ELF-1 (cell line): Measurements from ENCODE around the gene CCDC33.

Source experiments
- DNase-seq: peaks from one replicate; pipeline ENCODE4 v3.0.0-alpha.2; 2016; ENCODE audit warnings: low read depth, low spot score

CCDC33 gene

DNA sequence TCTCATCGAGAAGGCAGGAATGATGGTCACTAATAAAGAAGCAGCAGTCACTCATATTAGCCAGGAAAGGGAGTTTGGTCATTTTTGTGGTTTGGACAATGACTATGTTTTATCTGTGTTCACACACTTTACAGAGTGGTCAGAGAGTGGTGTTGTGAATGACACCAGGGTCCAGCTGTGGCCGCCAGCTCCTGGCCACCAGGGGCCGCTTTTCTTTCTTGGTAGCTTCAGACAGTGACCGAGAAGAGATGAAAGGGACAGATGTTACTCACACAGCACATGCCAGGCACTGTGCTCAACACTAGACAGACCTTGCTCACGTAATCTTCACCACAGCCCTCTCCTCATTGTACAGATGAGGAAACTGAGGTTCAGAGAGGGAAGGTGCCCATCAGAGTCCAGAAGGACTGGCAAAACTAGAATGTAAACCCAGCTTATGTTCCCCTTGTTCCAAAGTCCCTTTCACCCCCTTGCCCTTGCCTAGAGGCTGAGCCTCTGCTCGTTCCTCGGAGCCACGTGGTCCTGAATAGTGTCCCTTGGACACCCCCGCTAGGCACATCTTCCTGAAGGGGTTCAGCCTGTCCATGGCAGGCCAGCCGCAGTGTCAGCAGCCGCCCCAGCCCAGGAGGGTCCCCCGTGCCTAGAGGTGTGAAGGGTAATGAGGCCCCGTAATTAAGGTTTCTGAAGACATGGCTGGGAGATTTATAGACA is 75.8 kb downstream of the CCDC33 start:
- DNase-seq = peak; percentile 76

DNA sequence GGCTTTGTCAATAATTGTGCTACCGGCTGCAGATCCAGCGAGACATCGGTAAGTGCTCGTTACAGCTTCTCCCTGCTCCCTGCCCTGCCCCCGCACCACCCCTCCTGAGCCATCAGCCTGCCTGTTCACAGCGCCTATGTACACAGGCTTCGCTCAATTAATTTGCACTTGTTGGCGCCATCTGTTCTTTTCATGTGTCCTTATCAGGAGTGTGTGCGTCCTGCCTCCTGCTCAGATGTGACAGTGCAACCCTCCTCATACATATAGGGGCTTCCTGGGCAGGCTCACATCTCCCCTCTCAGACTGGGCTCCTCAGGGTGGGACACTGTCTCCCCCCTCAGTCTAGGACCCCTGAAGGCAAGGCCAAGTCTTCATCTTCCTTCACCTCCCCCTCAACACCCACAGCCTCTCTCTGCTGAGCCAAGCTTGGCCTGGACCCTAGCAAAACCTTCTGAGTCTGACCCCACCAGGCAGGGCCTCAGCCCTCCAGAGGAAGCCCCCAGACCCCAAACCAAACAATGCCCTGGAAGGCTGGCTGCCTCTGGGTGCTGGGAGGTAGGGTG is 76.4 kb downstream of the CCDC33 start:
- no peak for DNase-seq

DNA sequence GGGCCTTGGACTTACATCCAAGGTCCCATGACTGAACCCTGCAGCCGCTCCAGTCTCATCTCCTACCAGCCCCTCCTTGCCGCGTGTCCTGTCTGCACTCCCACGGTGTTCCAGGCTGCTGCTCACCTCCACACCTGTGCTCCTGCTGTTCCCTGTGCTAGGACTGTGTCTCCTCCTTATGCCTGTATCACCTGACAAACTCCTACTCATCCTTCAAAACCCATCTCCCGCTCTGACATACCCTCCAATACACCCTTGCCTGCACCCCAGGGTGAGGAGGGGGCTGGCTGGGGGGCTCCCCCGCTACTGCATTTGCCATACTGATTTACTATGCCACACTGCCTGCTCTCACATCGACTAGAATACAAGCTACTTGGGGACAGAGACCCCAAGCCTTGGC is 77.8 kb downstream of the CCDC33 start:
- no peak for DNase-seq

DNA sequence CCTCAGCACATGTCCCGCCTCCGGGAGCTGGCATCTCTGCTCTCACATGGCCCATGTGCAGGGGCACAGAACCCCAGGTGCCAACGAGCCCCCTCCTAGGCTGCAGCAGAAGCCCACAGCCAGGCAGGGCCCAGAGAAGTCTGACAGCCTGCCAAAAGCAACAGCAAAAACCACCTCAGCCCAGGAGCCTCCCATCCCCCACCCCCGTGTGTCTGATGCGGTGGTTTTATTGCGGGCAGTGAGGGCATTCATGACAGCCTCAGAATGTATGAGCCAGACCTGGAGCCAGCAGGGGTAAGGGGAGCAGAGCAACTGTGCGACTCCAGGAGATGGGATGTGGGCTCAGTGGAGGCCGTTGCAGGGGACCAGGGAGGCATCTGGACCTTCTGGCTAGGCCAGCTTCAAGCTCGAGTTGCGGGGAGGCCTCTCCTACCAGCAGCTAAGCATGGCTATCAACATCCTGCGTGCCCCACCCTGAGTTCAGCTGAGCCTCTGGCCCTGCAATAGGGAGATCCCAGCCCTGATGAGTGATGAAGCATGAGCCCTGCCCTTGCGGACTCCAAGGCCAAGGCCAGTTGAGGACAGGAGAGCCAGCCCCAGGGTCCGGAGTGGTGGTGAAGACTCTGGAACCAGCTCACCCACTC is 78.8 kb downstream of the CCDC33 start:
- DNase-seq = no peak

DNA sequence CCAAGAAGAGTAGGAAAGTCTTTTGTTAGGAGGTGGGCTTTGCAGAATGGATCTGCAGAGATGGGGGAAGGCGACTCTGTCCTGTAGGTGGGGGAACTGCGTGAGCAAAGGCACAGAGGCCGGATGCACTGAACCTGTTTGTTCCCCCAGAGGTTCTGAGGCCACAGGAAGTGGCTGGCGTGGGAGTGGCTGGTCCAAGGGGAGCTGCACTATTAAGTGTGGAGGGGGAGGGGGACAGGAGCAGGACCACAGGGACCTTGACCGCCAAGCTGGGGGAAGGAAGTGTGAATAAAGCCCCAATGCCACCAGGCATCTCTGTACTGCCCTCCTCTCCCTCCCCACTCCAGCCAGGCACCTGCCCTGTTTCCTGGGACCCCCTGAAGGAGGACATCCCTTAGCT is 79.5 kb downstream of the CCDC33 start:
- DNase-seq = no peak

DNA sequence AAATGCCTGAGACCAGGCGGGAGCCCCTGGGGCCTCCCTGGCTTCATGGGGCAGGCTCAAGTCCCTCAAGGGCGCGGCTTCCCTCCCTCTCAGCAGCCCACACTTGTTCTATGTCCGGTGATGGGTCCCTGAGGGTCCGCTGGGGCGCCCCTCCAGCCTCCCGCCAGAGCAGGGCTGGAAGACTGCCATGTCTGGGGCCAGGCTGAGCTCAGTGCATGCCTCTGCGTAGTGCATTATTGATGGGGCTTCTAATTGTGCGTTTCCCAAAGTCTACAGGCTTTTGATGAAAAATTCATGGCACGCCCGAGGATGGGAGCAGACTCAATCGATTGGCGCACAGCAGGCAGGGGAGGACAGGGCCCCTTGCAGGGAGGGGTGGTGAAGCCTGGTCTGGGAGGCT is 80.0 kb downstream of the CCDC33 start:
- no peak for DNase-seq

DNA sequence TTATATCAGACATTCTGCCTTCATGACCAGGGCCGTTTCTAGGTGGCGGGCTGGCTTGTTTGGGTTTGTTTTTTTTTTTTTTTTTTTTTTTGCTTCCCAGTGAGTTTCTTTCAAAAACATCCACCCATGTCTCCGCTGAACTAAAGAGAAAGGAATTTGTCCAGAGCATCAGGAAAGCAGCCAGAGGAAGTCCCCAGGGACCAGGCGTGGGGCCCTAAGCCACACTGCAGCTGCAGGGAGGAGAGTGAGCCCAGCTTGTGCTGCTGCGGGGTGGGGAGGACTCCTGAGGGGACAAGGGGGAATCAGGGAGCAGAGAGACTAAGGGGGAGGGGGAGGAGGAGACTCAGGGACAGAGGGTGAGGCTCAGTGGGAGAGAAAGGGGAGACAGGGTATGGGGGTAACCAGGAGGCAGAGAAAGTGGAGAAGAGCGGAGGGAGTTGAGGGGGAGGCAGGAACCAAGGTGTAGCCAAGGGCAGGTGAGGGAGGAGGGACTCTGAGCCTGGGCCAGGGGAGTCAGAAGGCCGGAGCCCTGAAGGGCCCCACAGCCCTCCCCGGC is 81.8 kb downstream of the CCDC33 start:
- no peak for DNase-seq

DNA sequence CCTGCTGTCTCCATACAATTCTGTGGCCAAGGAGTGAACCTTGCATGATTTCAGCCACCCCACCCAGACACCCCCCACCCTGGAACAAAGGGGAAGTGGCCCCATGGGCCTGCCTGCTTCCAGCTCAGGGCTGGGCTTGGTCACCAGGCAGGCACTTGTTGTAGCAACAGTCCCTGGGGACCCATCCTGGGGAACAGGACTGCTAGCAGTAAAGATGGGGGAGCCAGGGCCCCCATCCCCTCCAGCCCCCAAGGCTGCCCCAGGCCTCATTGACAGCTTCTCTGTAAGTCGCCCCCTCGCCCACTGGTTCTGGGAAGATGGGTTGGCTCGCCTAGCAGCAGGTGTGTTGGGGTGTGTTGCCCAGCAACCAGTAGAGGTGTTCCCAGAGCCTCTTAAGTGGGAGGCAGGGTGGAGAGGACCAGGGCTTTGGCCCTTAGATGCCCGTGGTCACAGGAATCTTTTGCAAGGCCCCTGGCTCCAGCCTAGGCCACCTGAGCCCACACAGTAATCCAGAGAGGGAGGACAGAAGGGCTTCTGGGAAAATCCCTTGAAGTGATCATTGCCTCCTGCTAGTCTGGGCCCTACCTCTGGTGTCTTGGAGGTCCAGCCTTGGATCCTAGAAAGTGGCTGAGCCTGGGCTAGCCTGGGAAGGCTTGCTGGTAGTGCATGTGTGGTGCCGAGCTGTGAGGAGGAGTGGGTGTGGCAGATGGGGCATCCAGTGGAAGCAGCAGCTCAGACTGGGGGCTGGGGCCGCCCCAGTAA is 82.4 kb downstream of the CCDC33 start:
- no peak for DNase-seq

DNA sequence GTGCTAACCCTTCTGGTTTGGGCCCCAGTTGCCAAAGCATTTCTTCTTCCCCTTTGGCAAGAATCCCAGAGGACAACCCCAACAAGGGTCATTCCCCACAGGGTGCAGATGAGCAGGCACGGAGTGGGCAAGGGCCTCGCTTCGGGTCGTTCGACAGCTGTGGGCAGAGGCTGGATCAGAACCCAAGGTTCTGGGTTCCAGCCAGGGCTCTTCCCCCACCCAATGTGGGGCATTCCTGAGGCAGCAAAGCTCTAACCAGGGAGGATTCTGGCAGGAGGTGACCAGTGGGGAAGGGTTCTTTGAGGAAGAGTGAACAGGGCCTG is 83.0 kb downstream of the CCDC33 start:
- DNase-seq = no peak

DNA sequence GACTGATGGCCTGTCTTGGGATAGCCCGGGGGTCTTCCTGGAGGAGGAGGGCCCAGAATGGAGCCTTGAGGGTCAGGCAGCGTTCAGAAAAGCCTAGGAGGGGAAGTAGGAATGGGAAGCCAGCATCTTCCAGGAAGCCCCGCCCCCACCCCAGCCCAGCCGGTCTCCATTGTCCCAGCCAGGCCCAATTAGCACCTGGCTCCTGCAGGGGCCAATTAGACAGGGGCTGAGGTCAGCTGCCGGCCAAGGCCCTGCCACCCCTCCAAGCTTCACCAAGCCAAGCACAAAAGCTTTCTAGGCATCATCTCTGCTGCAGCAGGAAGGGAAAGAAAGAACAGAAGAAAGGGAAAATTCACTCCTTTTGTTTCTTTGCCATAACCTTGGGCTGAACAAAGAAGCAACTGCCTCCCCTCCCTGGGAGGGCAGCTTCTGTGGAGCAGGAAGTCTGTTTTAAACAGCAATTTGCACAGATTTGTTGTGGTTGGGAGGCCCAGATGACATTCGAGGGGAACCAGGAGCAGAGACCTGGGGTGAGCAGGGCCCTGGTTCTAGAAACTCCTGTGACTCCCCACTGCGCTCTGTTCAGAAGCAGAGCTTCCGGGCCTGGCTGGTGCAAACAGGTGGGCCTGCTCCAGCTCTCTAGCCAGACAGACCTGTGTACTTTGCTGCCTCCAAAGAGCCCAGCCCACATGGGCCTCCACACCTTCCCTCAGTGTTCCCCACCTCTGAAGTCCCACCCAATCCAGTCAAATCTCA is 83.6 kb downstream of the CCDC33 start:
- peak; percentile 94 for DNase-seq

DNA sequence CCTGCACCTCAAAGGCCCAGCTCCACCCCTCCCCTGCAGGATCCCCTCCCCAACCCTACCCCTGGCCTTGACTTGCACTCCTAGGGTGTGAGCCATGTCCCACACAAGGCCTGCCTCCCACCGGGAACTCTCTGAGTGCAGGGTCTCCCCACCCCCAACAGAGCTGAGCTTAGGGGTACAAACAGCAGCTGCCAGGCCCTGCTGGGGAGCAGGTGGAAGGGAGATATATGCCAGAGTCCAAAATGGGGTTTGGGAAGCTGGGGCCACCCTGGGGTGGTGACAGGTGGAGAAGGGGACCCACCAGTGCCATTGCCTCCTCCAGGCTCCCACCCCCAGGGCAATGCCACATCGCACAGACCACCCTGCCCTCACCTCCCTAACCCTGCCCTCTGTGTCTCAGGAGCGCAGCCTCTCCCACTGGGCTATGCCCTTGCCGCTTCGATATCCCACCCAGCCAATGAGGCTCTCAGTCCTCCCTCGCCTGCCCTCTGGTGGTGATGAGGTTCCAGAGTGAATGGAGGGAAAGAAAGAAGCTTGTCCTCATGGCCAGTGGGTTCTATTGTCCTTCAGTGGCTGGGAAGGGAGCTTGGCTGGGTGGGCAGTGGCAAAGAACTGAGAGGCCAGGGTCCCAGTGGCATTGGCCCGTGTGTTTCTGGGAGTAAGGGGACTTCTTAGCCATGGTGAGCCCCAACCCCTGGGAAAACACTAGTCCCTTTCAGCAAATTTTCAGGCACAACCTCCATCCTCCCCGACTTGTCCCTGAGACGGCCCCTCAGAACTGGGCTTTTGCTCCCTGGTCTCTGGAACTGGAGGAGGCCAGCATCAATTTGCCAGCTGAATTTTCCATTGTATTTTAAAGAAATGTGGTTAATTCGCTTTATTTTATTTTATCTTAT is 84.5 kb downstream of the CCDC33 start:
- no peak for DNase-seq

DNA sequence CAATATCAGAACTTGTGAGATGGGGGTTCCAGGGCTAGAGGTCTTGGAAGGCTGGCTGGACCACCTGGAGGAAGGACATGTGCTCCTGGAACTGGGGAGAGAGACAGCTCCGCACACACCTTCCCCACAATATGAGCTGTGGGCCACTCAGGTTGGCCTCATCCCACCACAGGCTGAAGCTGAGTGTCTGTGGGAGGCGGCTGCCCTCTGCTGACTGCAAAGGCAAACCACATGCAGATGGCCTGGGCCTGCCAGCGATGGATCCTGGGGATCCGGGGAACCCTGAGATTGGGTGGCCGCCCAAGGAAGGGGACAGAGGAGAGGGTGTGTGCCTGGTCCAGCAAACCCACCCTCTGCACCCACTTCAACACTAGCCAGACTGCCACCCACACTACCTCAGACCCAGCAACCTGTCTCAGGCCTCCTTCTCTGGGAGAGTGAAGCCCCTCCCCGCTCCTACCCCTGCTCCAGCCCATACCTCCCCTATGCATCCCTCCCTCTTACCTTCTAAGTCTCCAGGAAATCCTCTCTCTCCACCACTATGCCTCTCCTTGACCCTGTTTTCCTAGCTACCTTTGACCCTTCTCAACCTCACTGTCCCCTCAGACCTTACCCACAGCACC is 86.5 kb downstream of the CCDC33 start:
- DNase-seq = peak; percentile 81

DNA sequence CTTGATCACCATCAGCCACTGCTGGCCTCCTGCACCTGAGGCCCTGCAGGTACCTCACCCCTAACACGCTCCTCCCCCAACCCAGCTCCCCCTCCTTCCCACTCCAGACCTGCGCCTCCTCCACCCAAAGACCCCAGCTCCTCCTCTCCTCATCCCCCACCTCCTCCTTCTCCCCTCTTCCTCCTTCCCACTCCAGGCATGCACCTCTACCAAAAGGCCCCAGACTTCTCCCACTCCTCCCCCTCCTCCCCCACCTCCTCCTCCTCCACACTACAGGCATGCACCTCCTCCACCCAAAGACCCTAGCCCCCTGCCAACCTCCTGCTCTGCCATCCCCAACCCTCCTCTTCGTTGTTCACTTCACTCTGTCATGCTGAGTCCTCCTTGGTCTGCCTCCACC is 88.6 kb downstream of the CCDC33 start:
- DNase-seq = no peak

DNA sequence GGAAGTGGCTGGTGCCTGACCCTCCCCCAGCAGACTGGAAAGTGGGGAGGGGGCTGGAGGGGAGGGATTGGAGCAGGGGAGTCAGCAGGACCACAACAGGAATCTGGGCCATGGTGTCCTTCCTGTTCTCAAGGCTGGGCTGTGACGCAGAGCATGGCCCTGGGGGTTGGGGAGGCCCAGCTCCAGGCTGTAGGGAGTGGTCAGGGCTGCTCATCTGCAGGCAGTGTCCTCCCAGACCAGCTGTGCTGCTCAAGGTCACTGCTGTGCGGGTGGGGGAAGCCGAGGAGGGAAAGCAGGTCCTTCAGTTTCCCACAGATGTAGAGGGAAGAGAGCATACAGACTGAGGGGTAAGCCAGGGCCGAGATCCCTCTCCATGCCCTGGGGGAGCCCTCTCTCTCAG is 90.6 kb downstream of the CCDC33 start:
- peak; percentile 70 for DNase-seq

DNA sequence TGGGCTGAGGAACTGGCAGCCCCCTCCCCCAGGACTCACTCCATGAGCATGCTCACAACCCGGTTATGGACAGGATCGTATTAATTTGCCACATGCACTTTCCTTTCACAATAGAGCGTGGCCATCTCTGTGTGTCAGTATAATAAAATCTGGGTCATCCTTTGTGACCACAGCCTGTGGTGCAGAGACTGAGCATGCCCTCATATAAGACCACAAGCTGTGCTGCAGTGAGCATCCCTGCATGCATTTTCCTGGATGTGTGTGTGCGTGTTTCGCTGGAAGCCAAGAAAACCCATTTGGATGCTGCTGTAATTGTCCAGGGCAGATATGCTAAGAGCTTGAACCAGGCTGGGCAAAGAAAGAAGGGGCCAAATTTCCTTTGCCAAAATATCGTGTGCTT is 91.6 kb downstream of the CCDC33 start:
- DNase-seq = no peak

DNA sequence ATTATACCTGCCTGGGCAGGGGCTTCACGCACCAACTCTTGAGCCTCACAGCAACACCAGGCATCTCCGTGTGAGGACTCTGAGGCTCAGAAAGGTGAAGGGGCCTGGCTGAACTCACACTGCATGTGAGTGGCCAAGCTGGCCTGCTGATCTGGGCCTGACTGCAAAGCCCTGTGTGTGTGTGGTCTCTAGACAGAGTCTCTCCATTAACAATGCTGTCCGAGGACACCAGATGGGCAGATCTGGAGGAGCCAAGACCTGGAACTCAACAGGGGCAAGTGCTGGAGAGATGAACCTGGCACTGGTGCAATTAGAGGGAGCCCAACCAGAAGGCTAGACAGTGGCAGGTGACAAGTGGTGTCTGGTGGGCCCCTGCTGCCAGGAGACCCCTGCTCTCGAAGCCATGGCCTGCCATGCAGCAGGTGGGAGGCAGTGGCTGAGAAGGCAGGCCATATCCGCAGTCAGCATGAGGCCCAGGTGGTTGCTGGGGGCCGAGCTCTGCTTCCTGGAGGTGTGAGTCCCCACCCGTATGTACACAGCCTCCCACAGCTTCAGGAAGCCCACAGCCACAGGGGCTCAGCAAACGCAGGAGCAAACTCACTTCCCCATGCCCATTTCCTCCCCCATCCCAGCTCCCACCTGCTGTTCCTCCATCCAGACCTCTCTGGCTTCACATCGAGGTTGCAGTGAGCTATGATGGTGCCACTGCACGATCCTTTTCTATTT is 92.4 kb downstream of the CCDC33 start:
- DNase-seq = no peak

DNA sequence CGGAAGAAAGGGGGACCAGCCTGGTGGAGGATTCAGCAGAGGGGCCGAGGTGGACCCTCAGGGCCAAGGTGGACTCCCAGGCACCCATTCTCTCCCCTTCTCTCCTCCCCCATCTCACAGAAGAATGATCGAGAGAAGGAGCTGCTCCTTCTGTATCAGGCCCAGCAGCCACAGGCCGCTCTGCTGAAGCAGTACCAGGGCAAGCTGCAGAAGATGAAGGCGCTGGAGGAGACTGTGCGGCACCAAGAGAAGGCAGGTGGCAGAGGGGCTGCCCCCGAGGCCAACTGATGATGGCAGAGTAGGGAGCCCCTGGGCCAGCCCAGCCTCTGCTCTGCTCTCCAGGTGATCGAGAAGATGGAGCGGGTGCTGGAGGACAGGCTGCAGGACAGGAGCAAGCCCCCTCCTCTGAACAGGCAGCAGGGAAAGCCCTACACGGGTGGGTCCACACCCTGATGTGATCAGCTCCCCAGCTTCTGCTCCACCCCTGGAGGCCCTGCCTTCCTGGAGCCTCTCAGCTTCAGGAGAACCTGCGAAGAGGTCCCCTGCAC is 94.8 kb downstream of the CCDC33 start:
- no peak for DNase-seq

DNA sequence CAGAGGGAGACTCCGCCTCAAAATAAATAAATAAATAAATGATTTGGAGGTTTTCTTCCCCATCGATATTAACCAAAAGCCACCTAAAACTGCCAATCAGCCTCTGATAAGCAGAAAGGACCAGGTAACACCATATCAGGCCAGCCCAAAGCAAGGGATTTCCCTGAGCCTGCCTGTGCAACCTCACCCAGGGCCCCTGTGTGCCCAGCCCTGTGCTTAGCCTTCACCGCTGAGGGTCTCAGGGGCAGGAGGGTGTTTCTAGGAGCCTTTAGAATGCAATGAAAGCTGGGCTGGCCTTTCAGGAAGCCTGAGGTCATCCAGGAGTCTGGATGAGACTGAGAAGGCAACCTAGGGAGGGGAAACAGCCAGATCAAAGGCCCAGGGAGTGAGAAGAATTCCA is 95.9 kb downstream of the CCDC33 start:
- DNase-seq = peak; percentile 53

DNA sequence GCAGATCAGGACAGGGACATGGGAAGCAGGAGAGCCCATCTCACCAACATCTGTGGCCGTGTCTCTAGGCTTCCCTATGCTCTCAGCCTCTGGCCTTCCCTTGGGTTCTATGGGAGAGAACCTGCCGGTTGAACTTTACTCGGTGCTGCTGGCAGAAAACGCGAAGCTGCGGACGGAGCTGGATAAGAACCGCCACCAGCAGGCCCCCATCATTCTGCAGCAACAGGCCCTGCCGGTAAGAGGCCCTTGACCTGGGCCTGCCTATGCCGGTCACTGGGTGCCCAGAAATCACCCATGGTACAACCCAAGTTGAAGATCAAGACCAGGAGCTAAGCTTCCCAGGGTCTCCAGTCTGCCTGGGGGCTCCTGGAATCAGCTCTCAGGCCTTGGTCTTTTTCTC is 96.5 kb downstream of the CCDC33 start:
- DNase-seq = no peak
